Measurements from ENCODE around the gene GLYR1.

DNA sequence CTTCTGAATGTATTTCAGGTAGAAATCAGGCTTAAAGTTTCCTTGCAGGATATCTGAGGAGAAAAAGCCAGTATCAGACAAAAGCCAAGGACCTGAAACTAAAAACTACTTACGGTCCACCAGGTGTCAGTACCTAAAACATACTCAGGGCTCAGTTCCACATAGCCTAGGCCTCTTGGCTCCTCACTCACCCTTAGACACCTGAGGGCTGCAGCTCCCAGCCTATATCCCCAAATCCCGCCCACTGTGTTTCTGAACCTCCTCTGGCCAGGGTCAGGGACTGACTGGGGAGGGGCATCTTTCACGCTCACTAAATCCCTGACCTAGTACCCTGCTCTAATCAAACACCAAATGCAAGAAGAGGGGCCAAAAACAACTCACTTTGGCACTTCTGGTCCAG, 35.8 kb downstream of the GLYR1 start:
- TF ChIP-seq ESRRA (IDR thresholded peaks at IDR 0.05; ENCODE audit: low read length) (no peak), POLR2A (IDR thresholded peaks at IDR 0.05; ENCODE audit: low read depth, low read length) (no peak), EGR1 (IDR thresholded peaks at IDR 0.05; ENCODE audit: borderline replicate concordance in 1 of 2, low read depth in 2 of 2, low read length in 2 of 2) (no peak)
